GM23248 (cell line): ENCODE data around the gene ZSCAN10. TPM values are rescaled to one million over a fixed set of nuclear protein-coding genes. Genes with fewer than 3 reads are reported as not detected.

ENCODE experiments used
- DNase-seq: peaks from one replicate; pipeline ENCODE4 v3.0.0-alpha.2; 2015
- H2AFZ ChIP-seq: fragments of 200-600 bp; sonication (generic); 2 replicates; pipeline ENCODE4 v1.6.1; 2016; ENCODE audit warnings: antibody characterized with exemption
- H3F3A ChIP-seq: fragments of 200-600 bp; sonication (generic); 2 replicates; pipeline ENCODE4 v1.6.1; 2016; ENCODE audit warnings: mild to moderate bottlenecking, antibody characterized with exemption, mixed run types; ENCODE audit not compliant: insufficient read depth
- H3K27ac ChIP-seq: fragments of 200-600 bp; sonication (generic); 2 replicates; pipeline ENCODE4 v1.5.1; 2016; ENCODE audit warnings: mild to moderate bottlenecking
- H3K27me3 ChIP-seq: fragments of 200-600 bp; sonication (generic); replicated peaks from 2 replicates; pipeline ENCODE4 v1.6.1; 2016; ENCODE audit warnings: mild to moderate bottlenecking; ENCODE audit not compliant: insufficient read depth
- H3K36me3 ChIP-seq: fragments of 200-600 bp; sonication (generic); 2 replicates; pipeline ENCODE4 v1.6.1; 2016; ENCODE audit warnings: low read depth, mild to moderate bottlenecking
- H3K4me1 ChIP-seq: fragments of 200-600 bp; sonication (generic); 2 replicates; pipeline ENCODE4 v1.6.1; 2016; ENCODE audit warnings: mild to moderate bottlenecking; ENCODE audit not compliant: insufficient read depth
- H3K4me2 ChIP-seq: fragments of 200-600 bp; sonication (generic); one replicate; pipeline ENCODE4 v1.6.1; 2016; ENCODE audit warnings: mild to moderate bottlenecking; ENCODE audit not compliant: unreplicated experiment
- H3K4me3 ChIP-seq: fragments of 200-600 bp; sonication (generic); 2 replicates; pipeline ENCODE4 v1.5.1; 2016; ENCODE audit warnings: mild to moderate bottlenecking
- H3K79me2 ChIP-seq: fragments of 200-600 bp; sonication (generic); 2 replicates; pipeline ENCODE4 v1.6.1; 2016; ENCODE audit warnings: mild to moderate bottlenecking; ENCODE audit not compliant: insufficient read depth
- H3K9ac ChIP-seq: fragments of 200-600 bp; sonication (generic); 2 replicates; pipeline ENCODE4 v1.6.1; 2016; ENCODE audit warnings: mild to moderate bottlenecking
- H3K9me2 ChIP-seq: fragments of 200-600 bp; sonication (generic); 2 replicates; pipeline ENCODE4 v1.6.1; 2016; ENCODE audit warnings: mixed run types, mild to moderate bottlenecking, moderate library complexity; ENCODE audit not compliant: insufficient read depth
- H3K9me3 ChIP-seq: fragments of 200-600 bp; sonication (generic); one replicate; pipeline ENCODE4 v1.6.1; 2017; ENCODE audit warnings: low read depth
- H4K20me1 ChIP-seq: fragments of 200-600 bp; sonication (generic); 2 replicates; pipeline ENCODE4 v1.6.0; 2016; ENCODE audit not compliant: insufficient read depth
- EZH2 ChIP-seq: fragments of 200-600 bp; sonication (generic); IDR thresholded peaks from 2 replicates; pipeline ENCODE4 v1.6.1; 2018; ENCODE audit warnings: antibody characterized with exemption, mild to moderate bottlenecking; ENCODE audit not compliant: insufficient read depth, poor library complexity, severe bottlenecking
- EZH2phosphoT487 ChIP-seq: fragments of 200-600 bp; sonication (generic); IDR thresholded peaks from 2 replicates; pipeline ENCODE4 v1.6.1; 2018; ENCODE audit warnings: antibody characterized with exemption, moderate library complexity, mild to moderate bottlenecking, low read depth; ENCODE audit not compliant: insufficient read depth
- whole genome bisulfite sequencing, 2 experiments: methylation state at CpG; one replicate each; pipeline ENCODE4 v1.1.6; 2015 to 2017; ENCODE audit warnings: low lambda C conversion rate in 2 of 2, low coverage in 1 of 2; ENCODE audit errors: missing lambda C conversion rate in 2 of 2; 5-methylcytosine and 5-hydroxymethylcytosine counted together
- in situ Hi-C: fragments of 300-500 bp; cut with MboI; formaldehyde crosslinking; loops from 2 replicates; pipeline ENCODE4 v1.15.0; 2020
- polyA plus RNA-seq: library from polyadenylated mRNA; unstranded; fragments of >200 nt; fragmentation: Nextera tagmentation; extraction: Ambion mirVana; gene quantifications from 2 replicates; pipeline ENCODE4 v1.2.1, GENCODE V29; 2016
- total RNA-seq: library from RNA; depleted of rRNA; stranded (reverse); fragments of >200 nt; shearing (Covaris generic); gene quantifications from 2 replicates; pipeline ENCODE4 v1.2.3, GENCODE V29; 2014

The ZSCAN10 gene
- total and polyA plus RNA-seq, 2 experiments from 2014 or later, result 0.08 TPM; not detected in 1

GRCh38 chr16:3046641-3047386 lies 52.3 kb downstream of the ZSCAN10 start:
- Histone ChIP-seq H3K4me2 (peak overlapping the region; percentile 84), H4K20me1 (no peaks in the 10 kb centered on the region), H3K27me3 (peaks cover 37% of the 10 kb centered on the region), H3F3A (no peaks in the 10 kb centered on the region), H3K36me3 (no peaks in the 10 kb centered on the region), H3K4me3 (peak overlapping the region; percentile 70; the same call in 1 of the 2 replicates), H2AFZ (no peak overlapping the region), H3K27ac (no peak overlapping the region), H3K79me2 (no peaks in the 10 kb centered on the region), H3K9me2 (no peaks in the 10 kb centered on the region), H3K4me1 (no peaks in the 10 kb centered on the region), H3K9ac (no peak overlapping the region), H3K9me3 (no peaks in the 10 kb centered on the region)
- in situ Hi-C loops, result no loop called here
- 4 to 8% methylated on average over 20 to 49 of the region's 54 CpGs for WGBS, 2 experiments
- peak; percentile 70 for TF ChIP-seq EZH2phosphoT487
- peak; percentile 89 for TF ChIP-seq EZH2
- peak; percentile 17 for DNase-seq

DNA sequence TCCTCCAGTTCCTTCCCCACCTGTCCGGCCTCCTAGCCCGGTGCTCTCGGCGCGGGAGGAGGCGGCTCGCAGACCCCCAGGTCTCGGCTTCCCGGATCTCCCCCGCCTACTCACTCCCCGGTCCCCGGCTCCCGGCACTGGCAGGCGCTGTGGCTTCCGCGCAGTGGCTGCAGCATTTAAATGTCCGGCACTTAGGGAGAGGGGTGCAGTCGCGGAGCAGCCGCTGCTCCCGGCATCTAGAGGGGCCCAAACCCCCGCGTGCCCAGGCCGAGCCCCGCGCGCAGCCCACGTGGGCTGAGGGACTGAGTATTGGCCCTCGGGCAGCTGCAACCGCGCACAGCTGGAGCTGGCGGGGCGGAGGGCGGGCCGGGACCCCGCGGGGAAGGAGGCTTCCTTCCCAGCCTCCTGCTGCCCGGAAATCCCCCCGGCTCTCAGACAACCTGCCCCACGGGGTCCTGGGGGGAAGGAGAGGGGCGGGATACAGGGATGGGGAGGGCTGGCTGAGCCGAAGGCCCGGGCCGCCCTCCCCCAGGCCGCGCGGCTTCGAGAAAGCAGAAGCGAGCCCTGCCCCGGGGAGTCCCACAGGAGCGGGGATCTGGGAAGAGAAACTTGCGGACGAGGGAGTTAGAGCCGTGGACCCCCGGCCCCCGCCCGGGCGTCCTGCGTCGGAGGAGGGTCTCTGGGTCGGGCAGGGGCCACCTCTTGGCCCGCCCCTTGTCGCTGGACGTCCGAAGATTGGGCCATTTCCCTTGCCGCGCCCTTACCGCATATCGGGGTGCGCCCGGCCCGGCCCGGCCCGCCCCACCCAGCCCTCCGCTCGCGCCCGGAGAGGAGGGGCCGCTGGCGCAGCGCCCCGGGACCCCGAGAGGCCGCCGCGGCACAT lies 53.1 kb downstream of the ZSCAN10 start, which contains the start of gene MMP25:
Gene MMP25, plus strand, starts transcription at position 804 of the 883 bp plus-strand sequence. CDS start 357 bp downstream, outside the sequence.
- Histone ChIP-seq H3K27ac (no peak within 1 kb of the TSS), H3K9me3 (no peaks in the 10 kb centered on the region), H3K79me2 (no peaks in the 10 kb centered on the region), H3K4me3 (peak within 1 kb of the TSS; percentile 70), H3K36me3 (no peaks in the 10 kb centered on the region), H3K4me2 (peak within 1 kb of the TSS; percentile 84), H2AFZ (peak within 1 kb of the TSS; percentile 70), H4K20me1 (no peaks in the 10 kb centered on the region), H3K27me3 (peaks cover 37% of the 10 kb centered on the region), H3F3A (no peaks in the 10 kb centered on the region), H3K9me2 (no peaks in the 10 kb centered on the region), H3K4me1 (no peaks in the 10 kb centered on the region), H3K9ac (peak within 1 kb of the TSS; percentile 36; the same call in 1 of the 2 replicates)
- DNase-seq, result peak; percentile 34
- 1 to 2% methylated on average over 54 to 81 of the region's 86 CpGs for WGBS, 2 experiments
- TF ChIP-seq EZH2phosphoT487, result 0 out of 2 replicates have a peak, but pooled peaks have one; percentile 42
- TF ChIP-seq EZH2, result peak; percentile 90
- in situ Hi-C loops, result no loop called here

DNA sequence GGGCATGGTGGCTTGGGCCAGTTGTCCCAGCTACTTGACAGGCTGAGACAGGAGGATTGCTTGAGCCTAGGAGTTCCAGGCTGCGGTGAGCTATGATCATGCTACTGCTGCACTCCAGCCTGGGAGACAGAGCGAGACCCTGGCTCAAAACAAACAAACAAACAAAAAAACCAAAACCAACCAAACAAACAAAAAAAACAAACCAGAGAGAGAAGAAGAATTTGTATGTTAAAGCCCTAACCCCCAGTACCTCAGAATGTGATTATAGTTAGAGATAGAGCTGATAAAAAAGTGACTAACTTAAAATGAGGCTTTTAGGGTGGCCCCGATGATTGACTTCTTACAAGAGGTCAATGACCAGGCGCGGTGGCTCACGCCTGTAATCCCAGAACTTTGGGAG lies 54.4 kb downstream of the ZSCAN10 start:
- no peak overlapping the region for H3K9ac ChIP-seq
- TF ChIP-seq EZH2phosphoT487 (0 out of 2 replicates have a peak, but pooled peaks have one; percentile 7), EZH2 (no peak)
- no peak overlapping the region for H2AFZ ChIP-seq
- H3K9me2 ChIP-seq, result no peaks in the 10 kb centered on the region
- no peaks in the 10 kb centered on the region for H3F3A ChIP-seq
- H3K36me3 ChIP-seq, result no peaks in the 10 kb centered on the region
- WGBS, 2 experiments, result 91 to 92% methylated on average over 6 of the region's 6 CpGs
- H3K9me3 ChIP-seq, result no peaks in the 10 kb centered on the region
- no peaks in the 10 kb centered on the region for H3K4me1 ChIP-seq
- no peaks in the 10 kb centered on the region for H3K79me2 ChIP-seq
- peaks cover 32% of the 10 kb centered on the region for H3K27me3 ChIP-seq
- H3K4me3 ChIP-seq, result no peak overlapping the region
- no peak overlapping the region for H3K27ac ChIP-seq
- in situ Hi-C loops, result no loop called here
- no peak overlapping the region for H3K4me2 ChIP-seq
- H4K20me1 ChIP-seq, result no peaks in the 10 kb centered on the region
- no peak for DNase-seq

- no peak for DNase-seq
- Histone ChIP-seq H3K79me2 (no peaks in the 10 kb centered on the region), H3K9ac (no peak overlapping the region), H3K27me3 (peaks cover 37% of the 10 kb centered on the region), H3K9me2 (no peaks in the 10 kb centered on the region), H3K9me3 (no peaks in the 10 kb centered on the region), H3F3A (no peaks in the 10 kb centered on the region), H3K27ac (no peak overlapping the region), H2AFZ (no peak overlapping the region), H4K20me1 (no peaks in the 10 kb centered on the region), H3K4me2 (no peak overlapping the region), H3K36me3 (no peaks in the 10 kb centered on the region), H3K4me3 (no peak overlapping the region), H3K4me1 (no peaks in the 10 kb centered on the region)
- no peak for TF ChIP-seq EZH2
- no peak for TF ChIP-seq EZH2phosphoT487
- in situ Hi-C loops, result no loop called here
- 69 to 70% methylated on average over 3 of the region's 3 CpGs for WGBS, 2 experiments
Measured at GRCh38 chr16:3042376-3042775, 56.7 kb downstream of the ZSCAN10 start.
